Measurements from ENCODE around the gene DRAXIN. TPM values are rescaled to one million over a fixed set of nuclear protein-coding genes. Genes with fewer than 3 reads are reported as not detected.

DRAXIN gene
- total RNA-seq, 1 donor from 2014 or later: 1.7 TPM

- Histone ChIP-seq H3K27me3 (ENCODE audit: insufficient read depth, low read length) (no peaks in the 10 kb centered on the region), H3K27ac (ENCODE audit: low read depth, low read length) (no peak overlapping the region), H3K4me1 (ENCODE audit: insufficient read depth, low read length) (no peaks in the 10 kb centered on the region), H3K79me2 (ENCODE audit: insufficient read depth, low read length) (no peaks in the 10 kb centered on the region), H3K4me2 (ENCODE audit: low read length) (no peak overlapping the region), H3K4me3 (ENCODE audit: insufficient read depth, low read depth, low read length) (no peak overlapping the region), H3K36me3 (ENCODE audit: insufficient read depth, low read length) (no peaks in the 10 kb centered on the region), H3K9me3 (ENCODE audit: insufficient read depth, low read depth, low read length) (no peaks in the 10 kb centered on the region), H4K20me1 (ENCODE audit: insufficient read depth, low read length) (peaks cover 12% of the 10 kb centered on the region), H2AFZ (ENCODE audit: low read depth, low read length) (no peak overlapping the region), H3K9ac (ENCODE audit: low read length) (no peak overlapping the region)
- no peak for FAIRE-seq
- Mint-ChIP-seq H3K36me3 (ENCODE audit: low read depth, unreplicated experiment) (peaks cover 12% of the 10 kb centered on the region), H3K9me3 (ENCODE audit: unreplicated experiment) (no peaks in the 10 kb centered on the region), H3K4me3 (ENCODE audit: unreplicated experiment) (no peak overlapping the region), H3K4me1 (ENCODE audit: low read depth, unreplicated experiment) (no peaks in the 10 kb centered on the region), H3K27ac (ENCODE audit: unreplicated experiment) (no peak overlapping the region), H3K27me3 (ENCODE audit: low read depth, unreplicated experiment) (no peaks in the 10 kb centered on the region)
- no peak for TF ChIP-seq CTCF (IDR thresholded peaks at IDR 0.05; ENCODE audit: insufficient read depth, low read depth, low read length)
- no peak for TF ChIP-seq EZH2 (IDR thresholded peaks at IDR 0.05; ENCODE audit: insufficient read depth, low read length)
- peak; percentile 42 for DNase-seq (ENCODE audit: low read depth)
These were observed 54.6 kb downstream of the DRAXIN start for GRCh38 chr1:11746092-11746491.

- H3K9me3 ChIP-seq (ENCODE audit: insufficient read depth, low read depth, low read length): no peaks in the 10 kb centered on the region
- Mint-ChIP-seq H3K27me3 (ENCODE audit: low read depth, unreplicated experiment) (no peaks in the 10 kb centered on the region), H3K4me3 (ENCODE audit: unreplicated experiment) (no peak overlapping the region), H3K9me3 (ENCODE audit: unreplicated experiment) (no peaks in the 10 kb centered on the region), H3K4me1 (ENCODE audit: low read depth, unreplicated experiment) (peaks cover under 1% of the 10 kb centered on the region), H3K27ac (ENCODE audit: unreplicated experiment) (no peak overlapping the region), H3K36me3 (ENCODE audit: low read depth, unreplicated experiment) (peaks cover 13% of the 10 kb centered on the region)
- H4K20me1 ChIP-seq (ENCODE audit: insufficient read depth, low read length): peaks cover 12% of the 10 kb centered on the region
- FAIRE-seq (no peak), DNase-seq (ENCODE audit: low read depth) (no peak)
- H2AFZ ChIP-seq (ENCODE audit: low read depth, low read length): no peak overlapping the region
- no peaks in the 10 kb centered on the region for H3K79me2 ChIP-seq (ENCODE audit: insufficient read depth, low read length)
- no peak overlapping the region for H3K27ac ChIP-seq (ENCODE audit: low read depth, low read length)
- H3K4me2 ChIP-seq (ENCODE audit: low read length): no peak overlapping the region
- TF ChIP-seq EZH2 (IDR thresholded peaks at IDR 0.05; ENCODE audit: insufficient read depth, low read length) (no peak), CTCF (IDR thresholded peaks at IDR 0.05; ENCODE audit: insufficient read depth, low read depth, low read length) (no peak)
- H3K27me3 ChIP-seq (ENCODE audit: insufficient read depth, low read length): no peaks in the 10 kb centered on the region
- H3K4me3 ChIP-seq (ENCODE audit: insufficient read depth, low read depth, low read length): no peak overlapping the region
- H3K4me1 ChIP-seq (ENCODE audit: insufficient read depth, low read length): no peaks in the 10 kb centered on the region
- no peaks in the 10 kb centered on the region for H3K36me3 ChIP-seq (ENCODE audit: insufficient read depth, low read length)
- no peak overlapping the region for H3K9ac ChIP-seq (ENCODE audit: low read length)
These were observed 55.4 kb downstream of the DRAXIN start for GRCh38 chr1:11746795-11747487.
